GM23248 (cell line): Measurements from ENCODE around the gene CHST13.

Source experiments
- EZH2 ChIP-seq: fragments of 200-600 bp; sonication (generic); IDR thresholded peaks from 2 replicates; pipeline ENCODE4 v1.6.1; 2018; ENCODE audit warnings: antibody characterized with exemption, mild to moderate bottlenecking; ENCODE audit not compliant: insufficient read depth, poor library complexity, severe bottlenecking
- EZH2phosphoT487 ChIP-seq: fragments of 200-600 bp; sonication (generic); IDR thresholded peaks from 2 replicates; pipeline ENCODE4 v1.6.1; 2018; ENCODE audit warnings: antibody characterized with exemption, moderate library complexity, mild to moderate bottlenecking, low read depth; ENCODE audit not compliant: insufficient read depth

DNA sequence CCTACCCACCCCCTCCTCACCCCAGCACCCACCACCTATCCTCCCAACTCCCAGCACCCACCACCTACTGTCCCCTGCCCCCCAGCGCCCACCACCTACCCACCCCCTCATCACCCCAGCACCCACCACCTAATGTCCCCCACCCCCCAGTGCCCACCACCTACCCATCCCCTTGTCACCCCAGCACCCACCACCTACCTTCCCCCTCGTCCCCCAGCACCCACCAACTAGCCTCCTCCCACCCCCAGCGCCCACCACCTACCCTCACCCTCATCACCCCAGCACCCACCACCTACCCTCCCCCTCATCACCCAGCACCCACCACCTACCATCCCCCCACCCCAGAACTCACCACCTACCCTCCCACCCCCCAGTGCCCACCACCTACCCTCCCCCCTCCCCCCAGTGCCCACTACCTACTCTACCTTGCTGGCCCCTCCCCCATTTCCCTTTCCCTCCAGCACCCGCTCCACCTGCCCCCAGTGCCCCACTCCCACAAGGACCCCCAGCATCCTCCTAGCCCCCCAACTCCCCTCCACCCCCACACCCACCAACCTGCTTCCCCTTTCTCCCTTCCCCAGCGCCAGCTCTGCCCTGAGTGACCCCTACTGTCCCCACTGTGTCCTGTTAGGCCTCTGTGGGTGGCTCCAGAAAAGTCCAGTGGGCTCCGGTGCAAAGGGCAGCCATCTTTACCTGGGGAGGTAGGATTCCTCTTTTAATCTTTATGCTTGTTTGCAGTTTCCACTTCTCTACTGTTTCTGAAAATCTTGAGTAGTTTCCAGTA lies 7.6 kb upstream of the CHST13 start:
- TF ChIP-seq EZH2 (no peak), EZH2phosphoT487 (no peak)
